Right lung (tissue), 5 donors: ENCODE data around the gene RABGAP1L. TPM values are rescaled to one million over a fixed set of nuclear protein-coding genes. Genes with fewer than 3 reads are reported as not detected.
"Not testable (repeated sequence)": the region's sequence is repeated elsewhere in the genome, so short reads cannot be mapped to it uniquely, and the experiment has no call there.

Source experiments
- DNase-seq, 2 donors: peaks; one replicate each; pipeline ENCODE4 v3.0.0-alpha.2; 2013
- polyA plus RNA-seq, 5 donors: library from polyadenylated mRNA; unstranded; fragments of 120-200 nt; gene quantifications; one replicate each; pipeline versions ENCODE4 v1.2.1 to v1.2.3, GENCODE V29; 2013; ENCODE audit warnings: inconsistent platforms in 1 of 5, low replicate concordance in 1 of 5; ENCODE audit not compliant: insufficient read length in 5 of 5, insufficient read depth in 1 of 5

RABGAP1L gene
- polyA plus RNA-seq, 5 donors = 27.7 to 49.6 (median 45.4) TPM

DNA sequence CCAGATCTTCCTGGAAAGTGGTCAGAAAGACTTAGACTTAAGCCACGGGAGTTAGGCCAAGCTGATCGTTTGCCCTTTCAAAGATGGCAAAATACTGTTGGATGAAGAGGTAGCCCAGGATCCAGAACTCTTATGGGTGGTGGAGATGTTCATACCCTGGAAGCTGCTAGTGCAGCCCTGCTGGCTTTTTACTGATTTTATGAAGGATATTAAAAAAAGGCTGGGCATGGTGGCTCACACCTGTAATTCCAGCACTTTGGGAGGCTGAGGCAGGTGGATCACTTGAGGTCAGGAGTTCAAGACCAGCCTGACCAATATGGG, 864.6 kb downstream of the RABGAP1L start:
- not testable (repeated sequence) for DNase-seq

- no peak for DNase-seq
These were observed 865.5 kb downstream of the RABGAP1L start for GRCh38 chr1:175024773-175025172.

DNA sequence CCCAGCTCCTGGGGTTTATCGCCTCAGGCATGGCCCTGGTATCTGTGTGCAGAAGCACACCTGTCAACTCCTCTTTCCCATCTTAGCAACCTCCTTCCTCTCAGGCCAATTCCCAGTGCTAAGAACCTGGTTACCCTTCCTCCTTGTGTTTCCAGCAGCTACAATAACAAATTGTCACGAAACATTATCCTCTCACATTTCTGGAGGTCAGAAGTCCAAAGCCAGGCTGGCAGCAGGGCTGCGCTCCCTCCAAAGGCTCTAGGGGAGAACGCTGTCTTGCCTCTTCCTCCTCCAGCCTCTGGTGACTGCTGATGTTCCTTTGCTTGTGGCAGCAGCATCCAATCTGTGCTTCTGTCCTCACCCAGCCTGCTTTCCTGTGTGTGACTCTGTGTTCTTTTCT, 874.6 kb downstream of the RABGAP1L start:
- DNase-seq = no peak

GRCh38 chr1:175034775-175035174, 875.5 kb downstream of the RABGAP1L start:
- no peak for DNase-seq

DNA sequence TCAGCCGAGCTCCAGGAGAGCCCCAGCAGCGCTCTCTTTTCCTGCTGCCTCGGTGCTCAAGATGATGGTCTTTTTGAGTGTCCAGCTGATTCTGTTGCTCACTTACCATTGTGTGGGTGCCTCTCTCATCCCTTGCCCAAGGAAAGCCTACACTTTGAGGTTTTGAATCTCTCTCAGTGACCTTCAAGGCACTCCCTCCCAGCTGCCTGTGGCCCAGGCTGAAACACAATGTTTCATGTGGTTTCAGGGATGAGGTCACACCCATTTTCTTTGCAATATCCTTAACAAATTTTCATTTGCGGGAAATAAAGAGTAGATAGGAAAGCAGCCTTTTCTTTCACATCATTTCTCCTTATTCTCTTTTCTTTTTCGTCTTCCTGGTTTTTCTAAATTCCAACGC, 876.5 kb downstream of the RABGAP1L start:
- DNase-seq = no peak

- DNase-seq = no peak
These were observed 877.2 kb downstream of the RABGAP1L start for GRCh38 chr1:175036476-175036875.

DNA sequence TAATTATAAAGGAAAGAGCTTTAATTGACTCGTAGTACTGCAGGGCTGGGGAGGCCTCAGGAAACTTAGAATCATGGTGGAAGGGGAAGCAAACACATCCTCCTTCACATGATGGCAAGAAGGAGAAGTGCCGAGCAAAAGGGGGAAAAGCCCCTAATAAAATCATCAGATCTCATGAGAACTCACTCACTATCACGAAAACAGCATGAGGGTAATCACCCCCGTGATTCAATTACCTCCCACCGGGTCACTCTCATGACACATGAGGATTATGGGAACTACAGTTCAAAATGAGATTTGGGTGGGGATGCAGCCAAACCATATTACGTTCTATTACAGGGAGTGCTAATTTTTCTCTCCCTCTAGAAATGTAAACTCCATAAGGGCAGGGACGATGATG, 878.1 kb downstream of the RABGAP1L start:
- no peak for DNase-seq

DNA sequence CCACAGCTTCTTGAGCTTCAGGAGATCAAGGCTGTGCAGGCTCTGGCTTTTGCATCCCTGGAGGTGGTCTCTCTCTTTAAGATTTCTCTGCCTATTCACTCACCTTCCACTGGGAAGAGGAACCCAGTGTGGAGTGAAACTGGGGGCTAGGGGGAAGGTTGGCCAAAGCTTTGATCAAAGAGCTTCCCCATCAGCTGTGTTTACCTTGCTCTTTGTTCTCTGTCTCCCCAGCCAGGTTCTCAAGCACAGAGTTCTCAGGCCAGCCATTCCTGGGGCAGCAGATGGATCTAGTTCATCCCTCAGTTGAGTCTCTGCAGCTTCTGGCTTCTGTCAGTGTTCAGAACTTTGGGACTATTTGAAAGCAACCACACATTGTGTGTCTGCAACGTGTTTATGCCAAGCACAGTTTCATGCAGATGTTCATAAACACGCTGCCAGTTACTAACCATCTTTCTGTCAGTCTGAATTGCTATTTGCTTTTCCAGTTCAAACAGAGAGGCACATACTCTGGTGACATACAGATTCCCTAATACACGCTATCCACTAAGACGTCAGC, 881.1 kb downstream of the RABGAP1L start:
- DNase-seq = no peak

DNA sequence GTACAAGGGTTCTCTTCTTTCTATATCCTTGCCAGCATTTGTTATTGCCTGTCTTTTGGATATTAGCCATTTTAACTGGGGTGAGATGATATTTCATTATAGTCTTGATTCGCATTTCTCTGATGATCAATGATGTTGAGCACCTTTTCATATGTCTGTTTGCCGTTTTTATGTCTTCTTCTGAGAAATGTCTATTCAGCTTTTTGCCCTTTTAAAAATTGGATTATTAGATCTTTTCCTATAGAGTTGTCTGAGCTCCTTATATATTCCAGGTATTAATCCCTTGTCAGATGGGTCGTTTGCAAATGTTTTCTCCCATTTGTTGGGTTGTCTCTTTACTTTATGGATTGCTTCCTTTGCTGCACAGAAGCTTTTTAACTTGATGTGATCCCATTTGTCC, 883.3 kb downstream of the RABGAP1L start:
- DNase-seq = no peak

- no peak for DNase-seq
These were observed 884.5 kb downstream of the RABGAP1L start for GRCh38 chr1:175043824-175044223.

DNA sequence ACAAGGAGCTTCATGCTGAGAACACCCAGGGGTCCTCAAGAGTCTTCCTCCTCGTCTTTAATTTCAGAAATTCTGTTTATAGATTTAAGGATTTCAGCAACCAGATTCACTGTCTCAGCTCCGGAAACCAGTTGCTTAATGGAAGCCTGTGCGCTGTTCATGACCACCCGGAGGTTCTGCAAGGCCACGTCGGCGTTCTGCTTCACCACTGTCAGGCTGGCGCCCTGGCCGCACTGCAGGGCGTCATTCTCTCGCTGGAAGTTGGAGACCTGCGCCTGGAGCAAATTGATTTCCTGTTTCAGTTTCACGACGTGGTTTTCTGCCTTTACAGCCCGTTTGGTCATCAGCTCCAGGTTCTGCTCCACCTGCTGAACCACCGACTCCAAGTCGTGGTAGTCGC, 885.3 kb downstream of the RABGAP1L start:
- not testable (repeated sequence) for DNase-seq

Other genes with a start within 250 kb of the RABGAP1L start
- gene SERPINC1, start 242.2 kb upstream of the RABGAP1L start, polyA plus RNA-seq = 1 to 10 TPM in 1 of 5 donors, under 1 TPM in 3, not detected in 1; 0.15 to 6.2 (median 0.25) TPM
- gene RC3H1, start 137.2 kb upstream of the RABGAP1L start, polyA plus RNA-seq = 10 to 100 TPM in 4 of 5 donors, 1 to 10 TPM in 1; 9.6 to 17.1 (median 12.4) TPM